ENCODE data around the gene ARHGEF28.

ARHGEF28 gene

GRCh38 chr5:73780302-73781080 lies 154.5 kb downstream of the ARHGEF28 start:
- DNase-seq (ENCODE audit: low read depth in 2 of 2) = no peak

- no peak for DNase-seq (ENCODE audit: low read depth in 2 of 2)
Measured at GRCh38 chr5:73781107-73781768, 155.2 kb downstream of the ARHGEF28 start.

- no peak for DNase-seq (ENCODE audit: low read depth in 2 of 2)
Measured at GRCh38 chr5:73783828-73784227, 157.8 kb downstream of the ARHGEF28 start.

- no peak for DNase-seq (ENCODE audit: low read depth in 2 of 2)
Measured at GRCh38 chr5:73786043-73786831, 160.2 kb downstream of the ARHGEF28 start.

- DNase-seq (ENCODE audit: low read depth in 2 of 2) = no peak
Measured at GRCh38 chr5:73789851-73790281, 163.9 kb downstream of the ARHGEF28 start.

GRCh38 chr5:73791389-73791788 lies 165.4 kb downstream of the ARHGEF28 start:
- DNase-seq (ENCODE audit: low read depth in 2 of 2) = no peak

- DNase-seq (ENCODE audit: low read depth in 2 of 2) = peak; percentile 14 to 54
Measured at GRCh38 chr5:73792687-73793320, 166.8 kb downstream of the ARHGEF28 start.

GRCh38 chr5:73793911-73794310 lies 167.9 kb downstream of the ARHGEF28 start:
- no peak for DNase-seq (ENCODE audit: low read depth in 2 of 2)

- DNase-seq (ENCODE audit: low read depth in 2 of 2) = peak in 1 of 2 donors; percentile 2
Measured at GRCh38 chr5:73796164-73797131, 170.5 kb downstream of the ARHGEF28 start.

- no peak for DNase-seq (ENCODE audit: low read depth in 2 of 2)
Measured at GRCh38 chr5:73797132-73797510, 171.1 kb downstream of the ARHGEF28 start.

GRCh38 chr5:73799401-73799972 lies 173.5 kb downstream of the ARHGEF28 start:
- no peak for DNase-seq (ENCODE audit: low read depth in 2 of 2)

- no peak for DNase-seq (ENCODE audit: low read depth in 2 of 2)
Measured at GRCh38 chr5:73801686-73802085, 175.7 kb downstream of the ARHGEF28 start.

GRCh38 chr5:73805449-73805848 lies 179.5 kb downstream of the ARHGEF28 start:
- DNase-seq (ENCODE audit: low read depth in 2 of 2) = no peak

GRCh38 chr5:73808911-73809310 lies 182.9 kb downstream of the ARHGEF28 start:
- DNase-seq (ENCODE audit: low read depth in 2 of 2) = no peak

GRCh38 chr5:73810429-73810828 lies 184.4 kb downstream of the ARHGEF28 start:
- DNase-seq (ENCODE audit: low read depth in 2 of 2) = no peak

- DNase-seq (ENCODE audit: low read depth in 2 of 2) = no peak
Measured at GRCh38 chr5:73812457-73812856, 186.5 kb downstream of the ARHGEF28 start.

GRCh38 chr5:73812962-73813588 lies 187.1 kb downstream of the ARHGEF28 start:
- no peak for DNase-seq (ENCODE audit: low read depth in 2 of 2)

GRCh38 chr5:73814233-73814846 lies 188.3 kb downstream of the ARHGEF28 start:
- DNase-seq (ENCODE audit: low read depth in 2 of 2) = no peak

- no peak for DNase-seq (ENCODE audit: low read depth in 2 of 2)
Measured at GRCh38 chr5:73815631-73816030, 189.6 kb downstream of the ARHGEF28 start.
